Measurements from ENCODE around the gene CEP126. TPM values are rescaled to one million over a fixed set of nuclear protein-coding genes. Genes with fewer than 3 reads are reported as not detected.

CEP126 gene
- total RNA-seq, 1 experiment from 2014 or later: 4.3 TPM

DNA sequence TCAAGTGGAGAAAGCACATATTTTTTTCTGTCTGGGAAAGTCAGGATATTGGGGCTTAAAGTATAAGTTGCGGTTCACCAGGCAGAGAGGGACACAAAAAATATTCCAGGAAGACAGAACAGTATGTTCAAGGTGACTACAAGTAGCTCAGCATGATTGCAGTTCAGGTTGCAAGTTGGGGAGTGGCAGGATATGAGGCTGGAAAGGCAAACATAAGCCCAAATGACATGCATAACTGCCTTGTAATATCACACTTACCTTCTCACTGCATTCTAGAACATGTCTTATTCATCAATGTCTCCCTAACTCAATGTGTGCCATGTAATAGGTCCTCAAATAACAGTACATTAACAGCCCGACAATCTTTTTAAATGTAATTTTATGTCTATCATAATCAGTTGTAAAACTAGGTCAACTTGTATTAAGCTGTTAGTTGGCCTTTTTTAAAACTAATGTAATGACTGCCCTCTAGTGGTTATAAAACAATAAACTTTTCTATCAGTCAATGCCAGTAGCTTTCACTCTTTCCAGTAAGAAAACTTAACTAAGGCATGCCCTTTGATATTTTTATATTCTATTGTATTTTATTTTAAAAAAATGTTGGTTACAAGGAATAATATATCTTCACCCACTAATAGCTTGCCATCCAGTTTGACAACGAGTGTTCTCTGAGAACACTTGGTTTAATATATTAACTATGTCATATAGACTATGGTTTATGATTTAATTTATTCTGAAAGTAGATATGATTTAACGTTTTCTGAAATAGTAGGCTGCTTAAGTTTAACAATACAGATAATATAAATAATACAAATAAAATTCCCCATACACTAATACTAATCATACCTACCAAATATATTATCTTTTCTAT, 93.0 kb downstream of the CEP126 start:
- Mint-ChIP-seq H3K36me3 (ENCODE audit: insufficient read depth, unreplicated experiment) (no peaks in the 10 kb centered on the region), H3K9me3 (ENCODE audit: unreplicated experiment) (no peaks in the 10 kb centered on the region), H3K4me1 (ENCODE audit: insufficient read depth, unreplicated experiment) (peaks cover 31% of the 10 kb centered on the region), H3K4me3 (ENCODE audit: unreplicated experiment) (no peak overlapping the region), H3K27me3 (ENCODE audit: insufficient read depth, unreplicated experiment) (no peaks in the 10 kb centered on the region), H3K27ac (ENCODE audit: low read depth, unreplicated experiment) (peak overlapping the region; percentile 90)
- intact Hi-C loops (cut with micrococcal nuclease): loop anchor here (1.0 to 5.0 kb wide), 4 partner anchors 93 to 551 kb away; partner anchors contain the start of gene CEP126
- peak; percentile 70 for DNase-seq (ENCODE audit: unreplicated experiment)
- BruUV-seq (replicated peaks): no TSS peak
- POLR2A ChIA-PET: interaction anchor here (0.6 to 3.6 kb wide), 14 partner anchors 9 to 1222 kb away, joined by 3 to 35 read pairs (median 5); partner anchors contain the start of genes CEP126 and YAP1
- CTCF ChIA-PET: interaction anchor here (0.6 to 11.7 kb wide), 34 partner anchors 9 to 574 kb away, joined by 3 to 372 read pairs (median 4); partner anchors contain the start of genes CEP126 and CFAP300
- TF ChIP-seq, protein P1, sequence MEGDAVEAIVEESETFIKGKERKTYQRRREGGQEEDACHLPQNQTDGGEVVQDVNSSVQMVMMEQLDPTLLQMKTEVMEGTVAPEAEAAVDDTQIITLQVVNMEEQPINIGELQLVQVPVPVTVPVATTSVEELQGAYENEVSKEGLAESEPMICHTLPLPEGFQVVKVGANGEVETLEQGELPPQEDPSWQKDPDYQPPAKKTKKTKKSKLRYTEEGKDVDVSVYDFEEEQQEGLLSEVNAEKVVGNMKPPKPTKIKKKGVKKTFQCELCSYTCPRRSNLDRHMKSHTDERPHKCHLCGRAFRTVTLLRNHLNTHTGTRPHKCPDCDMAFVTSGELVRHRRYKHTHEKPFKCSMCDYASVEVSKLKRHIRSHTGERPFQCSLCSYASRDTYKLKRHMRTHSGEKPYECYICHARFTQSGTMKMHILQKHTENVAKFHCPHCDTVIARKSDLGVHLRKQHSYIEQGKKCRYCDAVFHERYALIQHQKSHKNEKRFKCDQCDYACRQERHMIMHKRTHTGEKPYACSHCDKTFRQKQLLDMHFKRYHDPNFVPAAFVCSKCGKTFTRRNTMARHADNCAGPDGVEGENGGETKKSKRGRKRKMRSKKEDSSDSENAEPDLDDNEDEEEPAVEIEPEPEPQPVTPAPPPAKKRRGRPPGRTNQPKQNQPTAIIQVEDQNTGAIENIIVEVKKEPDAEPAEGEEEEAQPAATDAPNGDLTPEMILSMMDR (IDR thresholded peaks at IDR 0.05; ENCODE audit: unreplicated experiment): peak; percentile 44

DNA sequence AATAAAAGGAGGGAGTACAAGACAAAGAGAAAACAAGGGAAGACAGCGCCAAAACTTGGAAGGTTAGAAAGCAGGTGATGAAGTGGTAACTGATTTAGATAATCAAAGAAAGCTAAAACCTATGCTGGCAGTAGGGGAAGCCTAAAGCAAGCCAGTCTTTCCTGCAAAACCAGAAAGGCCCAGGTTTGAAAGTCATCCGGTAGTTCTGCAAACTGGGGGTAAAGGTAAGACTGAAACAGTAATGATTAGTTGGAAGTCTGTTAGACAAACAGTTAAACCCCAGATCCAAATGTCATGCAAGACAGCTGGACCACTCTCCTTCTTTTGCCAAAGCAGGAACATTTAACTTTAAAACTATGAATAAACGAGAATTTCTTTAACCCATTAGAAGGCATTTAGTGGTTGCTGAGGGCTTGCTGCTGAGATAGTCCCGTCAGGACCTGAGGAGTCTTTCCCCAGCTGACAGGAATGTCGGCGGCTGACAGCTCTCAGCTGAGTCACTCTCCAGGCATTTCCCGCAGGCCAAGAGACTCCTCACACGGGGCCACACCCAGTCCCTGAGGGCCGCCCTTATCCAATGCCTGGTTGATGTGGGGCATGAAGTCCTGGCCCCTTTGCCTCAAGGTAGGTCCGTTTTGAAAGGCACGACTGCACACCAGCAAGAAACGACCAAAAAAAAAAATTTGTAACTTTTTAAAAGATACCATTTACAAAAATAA, 96.1 kb downstream of the CEP126 start:
- Mint-ChIP-seq H3K36me3 (ENCODE audit: insufficient read depth, unreplicated experiment) (no peaks in the 10 kb centered on the region), H3K4me1 (ENCODE audit: insufficient read depth, unreplicated experiment) (peaks cover 24% of the 10 kb centered on the region), H3K9me3 (ENCODE audit: unreplicated experiment) (no peaks in the 10 kb centered on the region), H3K27ac (ENCODE audit: low read depth, unreplicated experiment) (peak overlapping the region; percentile 49), H3K4me3 (ENCODE audit: unreplicated experiment) (no peak overlapping the region), H3K27me3 (ENCODE audit: insufficient read depth, unreplicated experiment) (no peaks in the 10 kb centered on the region)
- DNase-seq (ENCODE audit: unreplicated experiment): peak; percentile 91
- BruUV-seq (replicated peaks): no TSS peak
- intact Hi-C loops (cut with micrococcal nuclease): loop anchor here (2.0 kb wide), 1 partner anchor 100 kb away; the partner anchor contains the start of gene YAP1
- ChIA-PET CTCF (interaction anchor here (0.5 to 11.7 kb wide), 6 partner anchors 9 to 258 kb away, joined by 3 to 372 read pairs (median 4); no protein-coding TSS in a partner anchor), POLR2A (interaction anchor here (0.6 to 3.3 kb wide), 9 partner anchors 35 to 258 kb away, joined by 3 to 17 read pairs (median 4); partner anchors contain the start of genes CFAP300 and YAP1)
- TF ChIP-seq, protein P1 (IDR thresholded peaks at IDR 0.05; ENCODE audit: unreplicated experiment): no peak

DNA sequence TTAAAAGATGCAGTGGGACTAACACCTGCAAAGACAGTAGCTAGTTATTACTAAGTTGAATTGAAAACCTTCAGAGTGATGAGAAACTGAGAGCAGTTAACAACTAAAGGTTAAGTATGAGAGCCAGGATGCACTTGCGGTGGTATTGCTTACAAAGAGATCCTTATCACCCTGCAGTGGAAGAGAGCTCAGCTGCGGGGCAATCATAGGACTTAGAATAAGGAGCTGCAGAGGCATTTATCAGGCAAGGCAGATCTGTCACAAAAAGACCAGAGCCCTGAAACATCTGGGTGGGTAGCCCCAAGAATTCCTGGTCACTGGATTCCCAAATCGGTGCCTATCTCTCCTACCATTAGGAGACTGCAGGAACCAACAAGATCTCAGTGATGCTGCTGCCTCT, 98.1 kb downstream of the CEP126 start:
- no peak overlapping the region for H3K4me3 Mint-ChIP-seq (ENCODE audit: unreplicated experiment)
- no peak for DNase-seq (ENCODE audit: unreplicated experiment)
- POLR2A ChIA-PET: interaction anchor here (3.3 kb wide), 1 partner anchor 256 kb away, joined by 17 read pairs; no protein-coding TSS in a partner anchor
- no peaks in the 10 kb centered on the region for H3K36me3 Mint-ChIP-seq (ENCODE audit: insufficient read depth, unreplicated experiment)
- H3K27me3 Mint-ChIP-seq (ENCODE audit: insufficient read depth, unreplicated experiment): no peaks in the 10 kb centered on the region
- no peaks in the 10 kb centered on the region for H3K9me3 Mint-ChIP-seq (ENCODE audit: unreplicated experiment)
- BruUV-seq (replicated peaks): no TSS peak
- peaks cover 14% of the 10 kb centered on the region for H3K4me1 Mint-ChIP-seq (ENCODE audit: insufficient read depth, unreplicated experiment)
- CTCF ChIA-PET: interaction anchor here (1.0 to 11.7 kb wide), 3 partner anchors 35 to 281 kb away, joined by 4 to 372 read pairs (median 5); partner anchors contain the start of gene CFAP300
- no peak overlapping the region for H3K27ac Mint-ChIP-seq (ENCODE audit: low read depth, unreplicated experiment)
- intact Hi-C loops (cut with micrococcal nuclease): no loop called here
- TF ChIP-seq, protein P1 (IDR thresholded peaks at IDR 0.05; ENCODE audit: unreplicated experiment): no peak

Data from MCF 10A (cell line).